Mesendoderm (in vitro differentiated cells): ENCODE results near the gene CCDC134.
A peak's percentile ranks its signal among the peaks of the same experiment; 100 is the strongest.

ENCODE experiments used
- DNase-seq: peaks from one replicate; pipeline ENCODE4 v3.0.0; 2013
- H2AK5ac ChIP-seq: 2 replicates; pipeline ENCODE4 v1.6.1; 2013; ENCODE audit warnings: low read length, inconsistent platforms
- H2BK120ac ChIP-seq: 2 replicates; pipeline ENCODE4 v1.6.1; 2013; ENCODE audit warnings: low read depth, mild to moderate bottlenecking, low read length, moderate library complexity, mixed read lengths
- H2BK15ac ChIP-seq: replicated peaks from 2 replicates; pipeline ENCODE4 v1.6.1; 2013; ENCODE audit warnings: low read depth, mild to moderate bottlenecking, moderate library complexity
- H2BK5ac ChIP-seq: 2 replicates; pipeline ENCODE4 v1.6.1; 2013; ENCODE audit warnings: low read length, inconsistent platforms
- H3K18ac ChIP-seq: 2 replicates; pipeline ENCODE4 v1.6.1; 2013; ENCODE audit warnings: mild to moderate bottlenecking, low read length, mixed read lengths
- H3K23ac ChIP-seq: one replicate; pipeline ENCODE4 v1.6.1; 2013; ENCODE audit warnings: low read length
- H3K27ac ChIP-seq: 2 replicates; pipeline ENCODE4 v1.5.1; 2013; ENCODE audit warnings: low read depth, mild to moderate bottlenecking, inconsistent platforms, low read length, moderate library complexity
- H3K27me3 ChIP-seq: 2 replicates; pipeline ENCODE4 v1.6.1; 2013; ENCODE audit warnings: low read length, control low read depth, mild to moderate bottlenecking, inconsistent platforms; ENCODE audit not compliant: insufficient read depth, poor library complexity
- H3K36me3 ChIP-seq: 2 replicates; pipeline ENCODE4 v1.6.1; 2013; ENCODE audit warnings: low read length, inconsistent platforms; ENCODE audit not compliant: control insufficient read depth, insufficient read depth
- H3K4ac ChIP-seq: one replicate; pipeline ENCODE4 v1.6.1; 2013; ENCODE audit warnings: low read depth, mild to moderate bottlenecking, low read length, moderate library complexity
- H3K4me1 ChIP-seq: 2 replicates; pipeline ENCODE4 v1.6.1; 2013; ENCODE audit warnings: low read depth, low read length, inconsistent platforms; ENCODE audit not compliant: control insufficient read depth
- H3K4me2 ChIP-seq: 2 replicates; pipeline ENCODE4 v1.6.1; 2013; ENCODE audit warnings: low read length
- H3K4me3 ChIP-seq: 2 replicates; pipeline ENCODE4 v1.5.1; 2013; ENCODE audit warnings: mild to moderate bottlenecking, low read length
- H3K56ac ChIP-seq: one replicate; pipeline ENCODE4 v1.6.1; 2013; ENCODE audit warnings: low read length
- H3K79me1 ChIP-seq: 2 replicates; pipeline ENCODE4 v1.6.1; 2013; ENCODE audit warnings: low read length, inconsistent platforms
- H3K79me2 ChIP-seq: 2 replicates; pipeline ENCODE4 v1.6.1; 2013; ENCODE audit warnings: mild to moderate bottlenecking, low read length; ENCODE audit not compliant: control insufficient read depth, insufficient read depth
- H3K9ac ChIP-seq: 2 replicates; pipeline ENCODE4 v1.6.1; 2013; ENCODE audit warnings: low read length, inconsistent platforms
- H4K5ac ChIP-seq: one replicate; pipeline ENCODE4 v1.6.1; 2013; ENCODE audit warnings: low read length
- H4K8ac ChIP-seq: one replicate; pipeline ENCODE4 v1.6.1; 2013; ENCODE audit warnings: low read depth, mild to moderate bottlenecking, control low read depth, low read length, moderate library complexity
- WGBS: extraction: QIAGEN DNeasy Blood & Tissue Kit; methylation state at CpG from one replicate; pipeline ENCODE4 v1.1.7; 2013; ENCODE audit warnings: low lambda C conversion rate, missing lambda C conversion rate; ENCODE audit not compliant: insufficient coverage; ENCODE audit errors: extremely low coverage; 5-methylcytosine and 5-hydroxymethylcytosine counted together

CCDC134 gene

DNA sequence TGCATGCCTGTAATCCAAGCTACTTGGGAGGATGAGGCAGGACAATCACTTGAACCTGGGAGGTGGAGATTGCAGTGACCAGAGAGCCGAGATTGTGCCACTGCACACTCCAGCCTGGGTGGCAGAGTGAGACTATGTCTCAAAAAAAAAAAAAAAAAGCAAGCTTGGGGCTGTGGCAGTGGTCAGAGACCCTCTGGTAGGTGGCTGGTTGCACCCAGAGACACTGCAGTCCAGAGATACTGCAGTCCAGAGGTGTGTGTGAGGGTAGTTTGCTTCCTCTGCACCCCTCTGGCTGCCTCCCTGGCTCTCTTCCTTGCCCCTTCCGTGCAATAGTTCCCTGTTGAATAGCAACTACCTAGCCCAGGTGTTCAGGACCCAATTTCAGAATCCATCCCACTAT lies 1.7 kb upstream of the CCDC134 start:
- no peaks in the 10 kb centered on the region for H3K27me3 ChIP-seq
- no peaks in the 10 kb centered on the region for H3K4me1 ChIP-seq

DNA sequence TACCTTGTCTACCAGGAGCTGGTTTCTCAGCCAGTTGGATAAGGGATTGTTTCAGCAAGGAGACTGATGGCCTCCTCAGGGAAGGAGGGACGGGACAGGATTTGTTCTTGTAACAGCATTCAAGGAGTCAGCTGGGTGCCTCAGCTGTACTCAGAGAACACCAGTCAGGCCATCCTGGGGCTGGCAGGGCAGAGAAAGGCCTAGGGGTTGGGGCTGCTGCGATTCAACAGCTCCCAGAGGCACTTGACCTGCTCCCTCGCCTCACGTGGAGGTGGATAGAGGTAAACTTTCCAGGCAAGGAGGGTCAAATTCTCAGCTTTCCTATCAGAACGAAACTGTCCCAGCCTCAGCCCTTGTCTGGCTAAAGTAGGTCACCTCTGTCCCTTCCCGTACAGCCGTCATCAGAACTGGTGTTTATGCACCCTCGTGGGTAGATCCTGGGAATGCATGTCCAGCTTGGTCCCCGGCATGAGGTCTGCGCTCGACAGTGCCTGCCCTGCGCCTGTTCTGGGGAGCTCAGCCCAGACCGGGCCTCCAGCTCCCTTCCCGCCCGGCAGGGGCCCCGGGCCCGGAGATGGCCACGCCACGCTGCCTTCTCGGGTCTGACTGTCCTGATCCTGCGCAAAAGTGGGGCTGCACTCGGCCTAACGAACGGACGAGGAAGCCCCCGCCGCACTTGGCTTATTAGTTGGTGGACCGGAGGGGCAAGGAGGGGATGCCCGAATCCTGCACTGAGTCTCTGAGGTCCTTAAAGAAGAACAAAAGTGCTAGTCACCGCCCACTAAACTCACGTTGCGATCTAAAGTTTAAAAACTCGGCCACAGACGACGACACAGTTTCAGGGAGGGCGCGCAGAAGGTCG lies 762 bp upstream of the CCDC134 start:
- Histone ChIP-seq H2BK15ac (no peak overlapping the region), H3K4ac (peak overlapping the region; percentile 6), H3K18ac (no peak overlapping the region), H4K5ac (no peak overlapping the region), H3K27ac (no peak overlapping the region), H3K4me3 (no peak overlapping the region), H3K56ac (peak overlapping the region; percentile 69), H2BK120ac (no peak overlapping the region), H3K36me3 (no peaks in the 10 kb centered on the region), H3K4me2 (peak overlapping the region; percentile 47), H3K27me3 (no peaks in the 10 kb centered on the region), H2BK5ac (no peak overlapping the region), H3K79me1 (no peaks in the 10 kb centered on the region), H3K23ac (no peak overlapping the region), H3K4me1 (no peaks in the 10 kb centered on the region), H3K9ac (peak overlapping the region; percentile 70), H3K79me2 (peaks cover 4% of the 10 kb centered on the region), H2AK5ac (no peak overlapping the region), H4K8ac (no peak overlapping the region)
- WGBS: no CpG with 5 or more reads among the region's 38 CpGs
- no peak for DNase-seq

More for the DNA sequence above, 1.7 kb upstream of the CCDC134 start:
- H2AK5ac ChIP-seq: no peak overlapping the region
- H2BK120ac ChIP-seq: no peak overlapping the region
- H3K9ac ChIP-seq: no peak overlapping the region
- peaks cover 4% of the 10 kb centered on the region for H3K79me2 ChIP-seq
- H3K4ac ChIP-seq: no peak overlapping the region
- H3K79me1 ChIP-seq: no peaks in the 10 kb centered on the region
- H2BK15ac ChIP-seq: no peak overlapping the region
- no peak overlapping the region for H3K27ac ChIP-seq
- no peak overlapping the region for H4K5ac ChIP-seq
- no peak overlapping the region for H4K8ac ChIP-seq
- WGBS: no CpG with 5 or more reads among the region's 2 CpGs
- DNase-seq: no peak
- no peaks in the 10 kb centered on the region for H3K36me3 ChIP-seq
- H2BK5ac ChIP-seq: no peak overlapping the region
- no peak overlapping the region for H3K56ac ChIP-seq
- H3K4me3 ChIP-seq: no peak overlapping the region
- H3K23ac ChIP-seq: no peak overlapping the region
- no peak overlapping the region for H3K18ac ChIP-seq
- H3K4me2 ChIP-seq: no peak overlapping the region

DNA sequence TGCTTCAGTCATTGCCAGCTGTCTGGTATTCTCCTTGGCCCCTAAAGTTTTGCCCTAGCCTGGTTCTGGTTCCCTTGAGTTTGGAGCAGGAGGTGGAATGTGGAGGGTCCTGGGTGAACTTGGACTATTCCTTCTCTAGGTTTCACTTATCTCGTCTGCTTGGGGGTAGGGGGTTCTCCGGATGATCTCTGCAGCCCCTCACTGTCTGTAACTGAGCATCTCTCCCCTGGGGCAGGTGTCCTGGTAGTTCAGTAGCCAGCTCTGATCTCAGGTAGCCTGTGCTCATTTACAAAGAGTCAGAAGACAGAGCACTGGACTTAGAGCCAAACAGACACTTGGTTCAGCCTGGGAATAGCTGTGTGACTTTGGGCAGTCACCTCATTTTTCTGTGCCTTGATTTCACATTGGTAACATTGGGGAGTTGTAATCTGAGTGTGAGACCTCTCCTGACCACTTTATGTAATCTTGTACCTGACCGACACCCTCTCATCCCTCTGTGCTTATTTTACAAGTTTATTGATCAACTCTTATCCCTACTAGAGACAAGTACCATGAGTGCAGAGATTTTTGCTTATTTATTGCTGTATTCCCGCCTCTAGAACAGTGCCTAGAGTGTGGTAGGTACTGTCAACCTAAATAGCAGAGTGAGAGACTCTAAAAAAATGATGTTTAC lies 804 bp downstream of the CCDC134 start:
- H4K5ac ChIP-seq: no peak overlapping the region
- H2BK5ac ChIP-seq: no peak overlapping the region
- H3K4me1 ChIP-seq: no peaks in the 10 kb centered on the region

DNA sequence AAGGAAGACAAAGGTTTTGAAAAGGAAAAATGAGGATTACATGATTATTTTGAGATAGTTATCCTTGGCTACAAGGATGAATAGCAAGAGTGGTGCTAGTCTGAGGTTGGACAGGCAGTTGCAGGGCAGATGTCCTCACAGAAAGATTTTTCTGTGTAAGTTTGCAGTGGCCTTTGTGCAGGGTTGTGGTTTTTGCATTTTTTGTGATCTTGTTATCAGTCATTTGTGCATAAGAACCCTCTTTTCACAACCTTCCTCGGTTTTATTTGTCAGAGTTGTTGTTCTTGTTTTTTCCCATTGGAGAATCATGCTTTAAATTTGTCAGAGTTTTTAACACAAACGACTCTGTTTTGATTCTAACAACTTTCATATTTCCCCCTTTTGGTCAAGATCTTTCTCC lies 1.4 kb downstream of the CCDC134 start:
- no peak overlapping the region for H2BK15ac ChIP-seq
- H3K79me1 ChIP-seq: no peaks in the 10 kb centered on the region
- no peak overlapping the region for H2BK120ac ChIP-seq
- no peak overlapping the region for H2BK5ac ChIP-seq
- no peaks in the 10 kb centered on the region for H3K27me3 ChIP-seq
- H3K56ac ChIP-seq: no peak overlapping the region
- H3K23ac ChIP-seq: no peak overlapping the region
- peaks cover 4% of the 10 kb centered on the region for H3K79me2 ChIP-seq
- DNase-seq: no peak
- no peak overlapping the region for H4K8ac ChIP-seq
- H3K4me2 ChIP-seq: no peak overlapping the region
- no peak overlapping the region for H4K5ac ChIP-seq
- WGBS: no CpG with 5 or more reads among the region's 2 CpGs
- H3K18ac ChIP-seq: no peak overlapping the region
- no peaks in the 10 kb centered on the region for H3K36me3 ChIP-seq
- no peak overlapping the region for H2AK5ac ChIP-seq
- no peak overlapping the region for H3K27ac ChIP-seq
- H3K9ac ChIP-seq: peak overlapping the region; percentile 8
- no peak overlapping the region for H3K4me3 ChIP-seq
- no peak overlapping the region for H3K4ac ChIP-seq
- no peaks in the 10 kb centered on the region for H3K4me1 ChIP-seq

More for the DNA sequence above, 804 bp downstream of the CCDC134 start:
- H2BK120ac ChIP-seq: no peak overlapping the region
- H3K9ac ChIP-seq: peak overlapping the region; percentile 83
- no peaks in the 10 kb centered on the region for H3K79me1 ChIP-seq
- peak overlapping the region; percentile 81 for H3K56ac ChIP-seq
- no peak overlapping the region for H3K18ac ChIP-seq
- no CpG with 5 or more reads among the region's 4 CpGs for WGBS
- H3K79me2 ChIP-seq: peaks cover 4% of the 10 kb centered on the region
- H3K23ac ChIP-seq: no peak overlapping the region
- no peaks in the 10 kb centered on the region for H3K36me3 ChIP-seq
- H2BK15ac ChIP-seq: no peak overlapping the region
- no peak overlapping the region for H2AK5ac ChIP-seq
- no peak for DNase-seq
- peak overlapping the region; percentile 86 for H3K4me2 ChIP-seq
- H3K27ac ChIP-seq: no peak overlapping the region
- no peak overlapping the region for H4K8ac ChIP-seq
- no peak overlapping the region for H3K4ac ChIP-seq
- no peaks in the 10 kb centered on the region for H3K27me3 ChIP-seq
- peak overlapping the region; percentile 74 for H3K4me3 ChIP-seq

DNA sequence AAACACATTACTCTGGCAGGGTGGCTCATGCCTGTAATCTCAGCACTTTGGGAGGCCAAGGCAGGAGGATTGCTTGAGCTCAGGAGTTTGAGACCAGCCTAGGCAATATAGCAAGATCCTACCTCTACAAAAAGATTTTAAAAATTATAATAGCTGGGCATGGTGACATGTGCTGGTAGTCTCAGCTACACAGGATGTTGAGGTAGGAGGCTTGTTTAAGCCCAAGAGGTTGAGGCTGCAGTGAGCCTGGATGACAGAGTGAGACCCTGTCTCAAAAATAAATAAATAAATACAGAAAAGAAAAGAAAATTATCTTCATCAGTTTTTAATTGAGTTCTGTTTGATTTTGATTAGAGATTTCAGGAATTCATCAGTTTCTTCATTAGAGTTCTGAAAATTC lies 5.2 kb downstream of the CCDC134 start:
- Histone ChIP-seq H3K56ac (no peak overlapping the region), H3K4me2 (no peak overlapping the region), H3K79me2 (peaks cover 4% of the 10 kb centered on the region), H3K9ac (no peak overlapping the region), H4K8ac (no peak overlapping the region), H3K4me3 (no peak overlapping the region), H3K18ac (no peak overlapping the region), H3K36me3 (no peaks in the 10 kb centered on the region), H2AK5ac (no peak overlapping the region), H3K79me1 (no peaks in the 10 kb centered on the region), H2BK120ac (no peak overlapping the region), H3K4me1 (no peaks in the 10 kb centered on the region), H2BK5ac (no peak overlapping the region), H2BK15ac (no peak overlapping the region), H3K27me3 (no peaks in the 10 kb centered on the region), H3K4ac (no peak overlapping the region), H3K27ac (no peak overlapping the region), H3K23ac (no peak overlapping the region), H4K5ac (no peak overlapping the region)
- no peak for DNase-seq
